HCT116 (cell line): ENCODE data around the gene MORN1. TPM values are rescaled to one million over a fixed set of nuclear protein-coding genes. Genes with fewer than 3 reads are reported as not detected.

ENCODE experiments used
- ATAC-seq: fragments of 200-7000 bp; cut with Tn5 transposase; 2 replicates; pipeline ENCODE4 v1.9.1; 2020; ENCODE audit warnings: mild to moderate bottlenecking, moderate library complexity
- BruUV-seq: library from RNA; stranded (reverse); fragments of 400-500 nt; replicated peaks from 2 replicates; lab custom pipeline; 2021; lab: Mats Ljungman, UMichigan
- CTCF ChIA-PET: fragments of 300-600 bp; sonication (Branson Sonifier 250); formaldehyde crosslinking; loops from one replicate; lab custom pipeline; 2021; ENCODE audit warnings: antibody characterized with exemption; lab: Charles Lee
- POLR2A ChIA-PET: fragments of 300-600, 350-600 bp; sonication (Branson Sonifier 250); formaldehyde crosslinking; loops from one replicate; lab custom pipeline; 2021; ENCODE audit warnings: antibody characterized with exemption; lab: Charles Lee
- RAD21 ChIA-PET, 2 experiments: fragments of 300-600 bp; sonication (Branson Sonifier 250); formaldehyde crosslinking; loops; one replicate each; lab custom pipeline; 2023; ENCODE audit warnings: low total read pairs in 2 of 2; ENCODE audit not compliant: uncharacterized antibody in 2 of 2, unreplicated experiment in 2 of 2, low non-redundant PET in 1 of 2; lab: Charles Lee
- DNase-seq: peaks from one replicate; pipeline ENCODE4 v3.0.0-alpha.2; 2010; ENCODE audit warnings: low read depth, low spot score
- H2AFZ ChIP-seq: fragments of 200-600 bp; shearing (Covaris generic), sonication (generic); 2 replicates; pipeline ENCODE4 v1.6.1; 2017; ENCODE audit warnings: low read depth, mixed run types, mixed read lengths, antibody characterized with exemption, low read length; ENCODE audit not compliant: poor library complexity, severe bottlenecking
- H3K27ac ChIP-seq: 2 replicates; pipeline ENCODE4 v1.5.1; 2012; ENCODE audit warnings: low read depth, low read length
- H3K27me3 ChIP-seq: fragments of 200-600 bp; sonication (generic); 2 replicates; pipeline ENCODE4 v1.6.1; 2016; ENCODE audit warnings: mixed run types, low read length, mixed read lengths; ENCODE audit not compliant: insufficient read depth
- H3K36me3 ChIP-seq, 2 experiments: fragments of 200-500 bp in 1 of 2; fragments of 200-600 bp in 1 of 2; sonication (Bioruptor generic) in 1 of 2; sonication (generic) in 1 of 2; 2 replicates each; pipeline versions ENCODE4 v1.5.1 to v1.6.1; 2014 to 2016; ENCODE audit warnings: low read length in 2 of 2, inconsistent platforms in 1 of 2, mixed read lengths in 1 of 2, mixed run types in 1 of 2; ENCODE audit not compliant: insufficient read depth in 2 of 2, control insufficient read depth in 1 of 2
- H3K4me1 ChIP-seq, 2 experiments: fragments of 200-600 bp in 1 of 2; sonication (generic) in 1 of 2; 2 replicates each; pipeline versions ENCODE4 v1.5.1 to v1.6.1; 2012 to 2017; ENCODE audit warnings: low read length in 2 of 2, inconsistent platforms in 1 of 2, mild to moderate bottlenecking in 1 of 2, mixed read lengths in 1 of 2, mixed run types in 1 of 2, moderate library complexity in 1 of 2; ENCODE audit not compliant: insufficient read depth in 2 of 2, control insufficient read depth in 1 of 2
- H3K4me2 ChIP-seq: fragments of 200-600 bp; sonication (generic); 2 replicates; pipeline ENCODE4 v1.6.1; 2017; ENCODE audit warnings: mixed run types, low read length, mixed read lengths
- H3K4me3 ChIP-seq, 2 experiments: fragments of 200-600 bp in 1 of 2; sonication (generic) in 1 of 2; replicated peaks in 1 of 2; 2 replicates each; pipeline ENCODE4 v1.5.1; 2011 to 2016; ENCODE audit warnings: low read length in 2 of 2, control low read depth in 1 of 2, low read depth in 1 of 2, mild to moderate bottlenecking in 1 of 2, mixed read lengths in 1 of 2, mixed run types in 1 of 2
- H3K79me2 ChIP-seq: fragments of 200-600 bp; sonication (generic); 2 replicates; pipeline ENCODE4 v1.6.1; 2017; ENCODE audit warnings: mild to moderate bottlenecking, mixed run types, low read length, moderate library complexity, mixed read lengths; ENCODE audit not compliant: insufficient read depth
- H3K9ac ChIP-seq: fragments of 200-600 bp; sonication (generic); 2 replicates; pipeline ENCODE4 v1.6.1; 2016; ENCODE audit warnings: low read length, mixed read lengths
- H3K9me2 ChIP-seq: fragments of 200-600 bp; sonication (generic), shearing (Covaris generic); 2 replicates; pipeline ENCODE4 v1.6.1; 2017; ENCODE audit warnings: mixed run types, mild to moderate bottlenecking, moderate library complexity; ENCODE audit not compliant: insufficient read depth
- H3K9me3 ChIP-seq, 2 experiments: fragments of 200-500 bp in 1 of 2; fragments of 200-600 bp in 1 of 2; sonication (Bioruptor generic) in 1 of 2; sonication (generic) in 1 of 2; 2 replicates each; pipeline ENCODE4 v1.6.1; 2014 to 2017; ENCODE audit warnings: low read length in 2 of 2, mixed read lengths in 2 of 2, inconsistent platforms in 1 of 2, low read depth in 1 of 2, mild to moderate bottlenecking in 1 of 2, mixed run types in 1 of 2, moderate library complexity in 1 of 2; ENCODE audit not compliant: control insufficient read depth in 1 of 2, insufficient read depth in 1 of 2
- H4K20me1 ChIP-seq: fragments of 200-600 bp; sonication (generic), shearing (Covaris generic); 2 replicates; pipeline ENCODE4 v1.6.1; 2017; ENCODE audit warnings: mixed run types, mild to moderate bottlenecking, moderate library complexity; ENCODE audit not compliant: insufficient read depth
- CEBPB ChIP-seq: IDR thresholded peaks from 2 replicates; pipeline ENCODE4 v1.6.1; 2012; ENCODE audit warnings: low read depth
- EZH2phosphoT487 ChIP-seq: fragments of 200-600 bp; IDR thresholded peaks from 2 replicates; pipeline ENCODE4 v1.6.1; 2018; ENCODE audit warnings: antibody characterized with exemption, borderline replicate concordance
- FOSL1 ChIP-seq: IDR thresholded peaks from 2 replicates; pipeline ENCODE4 v1.6.1; 2012; ENCODE audit warnings: low read depth
- JUND ChIP-seq: IDR thresholded peaks from 2 replicates; pipeline ENCODE4 v1.6.1; 2012
- POLR2A ChIP-seq: IDR thresholded peaks from 2 replicates; pipeline ENCODE4 v1.7.0; 2011; ENCODE audit warnings: borderline replicate concordance; ENCODE audit not compliant: insufficient read depth, insufficient read length; ENCODE audit errors: extremely low read depth
- POLR2AphosphoS5 ChIP-seq: IDR thresholded peaks from 2 replicates; pipeline ENCODE4 v1.6.1; 2011; ENCODE audit warnings: mild to moderate bottlenecking, low read depth, low read length, moderate library complexity
- REST ChIP-seq: IDR thresholded peaks from 2 replicates; pipeline ENCODE4 v1.6.1; 2012; ENCODE audit warnings: low read depth
- SIN3A ChIP-seq: IDR thresholded peaks from 2 replicates; pipeline ENCODE4 v1.6.1; 2012; ENCODE audit warnings: low read depth
- YY1 ChIP-seq: IDR thresholded peaks from 2 replicates; pipeline ENCODE4 v1.6.1; 2011; ENCODE audit warnings: low read length, low read depth, moderate library complexity, mild to moderate bottlenecking; ENCODE audit not compliant: insufficient replicate concordance; ENCODE audit errors: extremely low read depth
- intact Hi-C: fragments of 100-400 bp; cut with micrococcal nuclease; formaldehyde crosslinking; loops from 2 replicates; pipeline ENCODE4 v1.10.0; 2022
- total RNA-seq: library from RNA; stranded (reverse); gene quantifications from one replicate; pipeline ENCODE4 v1.2.1, GENCODE V29; 2021; ENCODE audit not compliant: unreplicated experiment
- TF ChIP-seq, protein P1 (sequence below), 3 experiments: fragments of 200-600 bp in 1 of 3; sonication (generic) in 1 of 3; IDR thresholded peaks in 2 of 3; conservative IDR thresholded peaks in 1 of 3; 2 replicates each; pipeline ENCODE4 v1.5.1; 2012 to 2017; ENCODE audit warnings: low read depth in 2 of 3, low read length in 2 of 3, antibody characterized with exemption in 1 of 3, borderline replicate concordance in 1 of 3, control low read depth in 1 of 3, mild to moderate bottlenecking in 1 of 3, mixed read lengths in 1 of 3, mixed run types in 1 of 3, moderate library complexity in 1 of 3; ENCODE audit not compliant: insufficient read depth in 1 of 3

Gene MORN1
- total RNA-seq, 1 experiment from 2014 or later: 21.4 TPM

- Histone ChIP-seq H3K4me1 (no peaks in the 10 kb centered on the region), H3K4me2 (no peak overlapping the region), H3K9me2 (no peaks in the 10 kb centered on the region), H3K79me2 (no peaks in the 10 kb centered on the region), H3K27me3 (no peaks in the 10 kb centered on the region), H3K27ac (no peak overlapping the region), H4K20me1 (no peaks in the 10 kb centered on the region), H3K9ac (no peak overlapping the region), H3K4me3 (no peak overlapping the region), H3K36me3 (no peaks in the 10 kb centered on the region), H3K9me3 (peaks cover 4 to 11% of the 10 kb centered on the region in 2 experiments; a peak in 2 of 4 replicates), H2AFZ (no peak overlapping the region)
- ATAC-seq: no peak
- no peak for DNase-seq
- intact Hi-C loops: no loop called here
- RAD21 ChIA-PET: no interaction called here
- no TSS peak for BruUV-seq
- POLR2A ChIA-PET: no interaction called here
- CTCF ChIA-PET: no interaction called here
- TF ChIP-seq FOSL1 (no peak), POLR2AphosphoS5 (no peak), YY1 (no peak), SIN3A (no peak), EZH2phosphoT487 (no peak), JUND (no peak)
- TF ChIP-seq, protein P1, sequence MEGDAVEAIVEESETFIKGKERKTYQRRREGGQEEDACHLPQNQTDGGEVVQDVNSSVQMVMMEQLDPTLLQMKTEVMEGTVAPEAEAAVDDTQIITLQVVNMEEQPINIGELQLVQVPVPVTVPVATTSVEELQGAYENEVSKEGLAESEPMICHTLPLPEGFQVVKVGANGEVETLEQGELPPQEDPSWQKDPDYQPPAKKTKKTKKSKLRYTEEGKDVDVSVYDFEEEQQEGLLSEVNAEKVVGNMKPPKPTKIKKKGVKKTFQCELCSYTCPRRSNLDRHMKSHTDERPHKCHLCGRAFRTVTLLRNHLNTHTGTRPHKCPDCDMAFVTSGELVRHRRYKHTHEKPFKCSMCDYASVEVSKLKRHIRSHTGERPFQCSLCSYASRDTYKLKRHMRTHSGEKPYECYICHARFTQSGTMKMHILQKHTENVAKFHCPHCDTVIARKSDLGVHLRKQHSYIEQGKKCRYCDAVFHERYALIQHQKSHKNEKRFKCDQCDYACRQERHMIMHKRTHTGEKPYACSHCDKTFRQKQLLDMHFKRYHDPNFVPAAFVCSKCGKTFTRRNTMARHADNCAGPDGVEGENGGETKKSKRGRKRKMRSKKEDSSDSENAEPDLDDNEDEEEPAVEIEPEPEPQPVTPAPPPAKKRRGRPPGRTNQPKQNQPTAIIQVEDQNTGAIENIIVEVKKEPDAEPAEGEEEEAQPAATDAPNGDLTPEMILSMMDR (IDR thresholded peaks at IDR 0.05 in 2 of 3, conservative IDR thresholded peaks at IDR 0.05 in 1 of 3; ENCODE audit: borderline replicate concordance in 1 of 3, insufficient read depth in 1 of 3, low read depth in 2 of 3, low read length in 2 of 3): no peak
Measured at GRCh38 chr1:2331200-2331544, 60.2 kb downstream of the MORN1 start.

DNA sequence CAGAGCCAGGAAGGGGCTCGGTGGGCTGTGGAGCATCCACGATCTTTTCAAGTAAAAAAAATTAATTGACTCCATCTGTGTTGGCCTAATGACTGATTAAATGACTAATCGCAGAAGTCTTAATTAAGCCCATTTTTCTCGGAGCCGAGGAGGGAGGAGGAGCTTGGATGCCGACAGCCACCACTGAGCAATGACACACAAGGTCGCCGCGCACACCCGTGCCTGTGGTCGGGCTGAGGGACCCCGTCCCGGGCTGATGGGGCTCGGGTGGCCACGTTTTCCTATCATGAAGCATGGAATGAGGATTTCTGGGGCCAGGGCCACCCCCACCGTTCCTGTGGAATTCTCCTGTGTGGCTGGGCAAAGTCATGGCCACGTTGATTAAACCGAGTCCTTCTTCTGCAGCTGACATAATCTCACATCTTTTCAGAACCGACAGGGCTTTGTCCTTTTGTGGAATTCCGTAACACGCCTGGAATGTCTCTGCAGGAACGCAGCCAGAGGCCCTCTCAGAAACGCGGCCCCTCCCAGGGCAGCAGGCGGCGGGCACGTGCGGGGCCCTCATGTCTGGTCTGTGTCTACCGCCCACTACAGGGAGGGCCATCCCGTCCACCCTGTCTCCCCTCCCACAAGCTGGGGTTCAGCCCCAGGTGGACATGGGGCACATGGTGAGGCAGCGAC, 60.7 kb downstream of the MORN1 start:
- no peaks in the 10 kb centered on the region for H4K20me1 ChIP-seq
- no peak overlapping the region for H3K4me2 ChIP-seq
- H3K36me3 ChIP-seq: no peaks in the 10 kb centered on the region
- ATAC-seq (no peak), DNase-seq (no peak)
- POLR2A ChIA-PET: no interaction called here
- intact Hi-C loops: no loop called here
- no peaks in the 10 kb centered on the region for H3K9me2 ChIP-seq
- H3K27ac ChIP-seq: no peak overlapping the region
- peaks cover 4 to 11% of the 10 kb centered on the region in 2 experiments; a peak in 2 of 4 replicates for H3K9me3 ChIP-seq
- no peak overlapping the region for H3K9ac ChIP-seq
- no peaks in the 10 kb centered on the region for H3K4me1 ChIP-seq
- BruUV-seq: no TSS peak
- no peaks in the 10 kb centered on the region for H3K27me3 ChIP-seq
- H2AFZ ChIP-seq: no peak overlapping the region
- CTCF ChIA-PET: no interaction called here
- H3K79me2 ChIP-seq: no peaks in the 10 kb centered on the region
- RAD21 ChIA-PET: no interaction called here
- H3K4me3 ChIP-seq: no peak overlapping the region
- no peak for TF ChIP-seq SIN3A
- TF ChIP-seq POLR2A: no peak
- no peak for TF ChIP-seq REST
- TF ChIP-seq CEBPB: no peak
- TF ChIP-seq, protein P1 (IDR thresholded peaks at IDR 0.05 in 2 of 3, conservative IDR thresholded peaks at IDR 0.05 in 1 of 3; ENCODE audit: borderline replicate concordance in 1 of 3, insufficient read depth in 1 of 3, low read depth in 2 of 3, low read length in 2 of 3): no peak
- no peak for TF ChIP-seq JUND
